HG03103 (cell line): Measurements from ENCODE around the gene METTL23.

ENCODE experiments used
- ATAC-seq: cut with Tn5 transposase; IDR thresholded peaks from one replicate; pipeline ENCODE4 v1.9.1; 2021; ENCODE audit warnings: low read depth; ENCODE audit not compliant: unreplicated experiment

The METTL23 gene

DNA sequence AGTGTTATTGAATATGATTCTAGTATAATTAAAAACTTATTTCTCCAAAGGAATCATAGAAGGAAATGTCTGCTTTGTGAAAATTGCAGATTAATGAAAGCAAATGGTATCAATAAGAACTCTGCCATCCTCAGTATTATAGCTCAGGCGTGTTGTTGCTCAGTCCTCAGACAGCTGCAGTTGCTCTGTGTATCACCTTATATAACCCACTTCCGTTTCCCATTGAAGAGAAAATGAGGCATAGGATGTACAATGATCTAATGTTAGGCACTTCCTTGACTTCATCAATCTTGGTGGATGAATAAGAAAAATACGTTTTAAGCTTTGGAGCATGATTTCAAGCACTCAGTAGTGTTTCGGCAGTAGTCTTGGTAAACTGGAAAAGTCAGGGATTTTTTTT is 25.4 kb downstream of the METTL23 start:
- no peak for ATAC-seq

DNA sequence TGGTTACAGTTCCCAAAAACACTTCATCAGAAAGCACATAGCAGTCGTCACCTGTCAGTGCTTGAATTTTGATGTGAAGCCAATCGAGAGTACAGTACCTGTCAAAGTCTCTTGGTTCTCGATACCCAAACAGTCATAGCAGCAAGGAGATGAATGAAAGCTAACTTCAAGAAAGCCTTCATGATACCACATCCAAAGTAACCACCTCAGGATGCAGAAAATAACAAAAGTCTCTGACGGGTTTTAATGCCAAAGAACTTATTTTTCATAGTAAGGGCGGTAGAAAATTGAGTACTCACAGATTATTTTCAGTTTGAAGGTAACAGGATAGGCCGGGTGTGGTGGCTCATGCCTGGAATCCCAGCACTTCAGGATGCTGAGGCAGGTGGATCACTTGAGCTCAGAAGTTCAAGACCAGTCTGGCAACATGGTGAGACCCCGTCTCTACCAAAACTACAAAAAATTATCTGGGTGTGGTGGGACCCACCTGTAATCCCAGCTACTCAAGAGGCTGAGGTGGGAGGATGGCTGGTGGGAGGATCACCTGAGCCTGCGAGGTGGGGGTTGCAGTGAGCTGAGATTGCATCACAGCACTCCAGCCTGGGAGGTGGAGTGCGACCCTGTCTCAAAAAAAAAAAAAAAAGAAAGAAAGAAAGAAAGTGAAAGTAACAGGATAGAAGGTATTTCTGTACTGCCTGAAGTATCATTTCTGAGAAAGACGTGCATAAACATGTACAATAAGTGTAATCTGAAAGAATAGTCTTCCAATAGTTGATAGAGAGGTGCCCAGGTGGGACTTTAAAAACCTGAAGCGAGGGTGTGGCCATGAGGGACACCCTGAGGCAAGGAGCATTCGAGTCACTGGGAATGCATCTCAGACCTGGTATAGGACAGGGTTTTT is 26.7 kb downstream of the METTL23 start:
- ATAC-seq, result no peak

DNA sequence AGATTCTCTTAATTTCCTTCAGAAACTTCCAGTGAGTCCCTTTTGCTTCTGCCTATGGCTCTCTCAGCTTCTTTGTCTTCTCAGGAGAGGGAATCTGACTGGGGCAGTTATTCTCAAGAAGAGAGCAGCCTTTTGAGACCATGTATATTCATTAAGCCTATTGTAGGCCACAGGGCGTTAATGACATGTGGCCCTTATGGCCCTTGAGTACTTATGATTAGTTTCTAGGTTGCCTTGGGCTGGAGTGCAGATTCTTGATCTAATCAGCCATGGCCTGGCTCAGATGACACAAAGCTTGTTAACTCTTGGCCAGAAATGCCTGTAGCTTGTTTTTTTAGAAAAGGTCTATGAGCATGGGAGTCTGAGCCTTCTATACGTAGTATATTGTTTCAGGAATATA is 28.6 kb downstream of the METTL23 start:
- no peak for ATAC-seq

DNA sequence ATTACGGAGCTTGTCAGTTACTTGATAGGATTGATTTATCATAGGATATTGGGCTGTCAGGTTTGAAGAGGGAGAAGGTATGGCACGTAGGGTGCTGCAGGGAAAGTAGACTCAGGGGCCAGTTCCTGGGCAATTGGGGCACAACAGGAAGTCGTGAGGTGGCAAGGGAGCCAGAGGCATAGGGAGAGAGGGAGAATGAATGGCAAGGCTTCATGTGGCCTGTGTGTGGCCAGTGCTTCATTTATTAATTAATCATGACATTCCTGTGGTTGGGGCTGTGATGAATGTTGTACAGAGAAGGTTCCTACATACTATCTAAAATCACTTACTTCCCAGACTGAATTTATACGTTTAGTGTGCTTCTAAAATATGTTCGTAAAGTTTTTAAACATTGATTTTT is 30.6 kb downstream of the METTL23 start:
- no peak for ATAC-seq

DNA sequence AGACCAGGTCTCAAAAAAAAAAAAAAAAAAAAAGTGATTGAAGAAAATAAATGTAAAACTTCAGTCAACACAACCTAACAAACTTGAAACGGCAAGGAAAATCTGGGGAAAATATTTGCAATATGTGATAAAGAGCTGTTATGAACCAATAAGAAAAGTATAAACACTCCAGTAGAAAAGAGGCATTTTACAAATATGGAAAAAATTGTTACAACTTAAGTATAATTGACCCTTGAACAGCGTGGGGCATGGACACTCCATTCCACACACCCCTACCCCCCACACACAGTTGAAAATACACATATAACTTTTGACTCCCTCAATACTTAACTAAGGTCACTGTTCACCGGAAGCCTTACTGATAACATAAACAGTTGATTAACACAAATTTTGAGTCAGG is 31.9 kb downstream of the METTL23 start:
- ATAC-seq, result no peak

DNA sequence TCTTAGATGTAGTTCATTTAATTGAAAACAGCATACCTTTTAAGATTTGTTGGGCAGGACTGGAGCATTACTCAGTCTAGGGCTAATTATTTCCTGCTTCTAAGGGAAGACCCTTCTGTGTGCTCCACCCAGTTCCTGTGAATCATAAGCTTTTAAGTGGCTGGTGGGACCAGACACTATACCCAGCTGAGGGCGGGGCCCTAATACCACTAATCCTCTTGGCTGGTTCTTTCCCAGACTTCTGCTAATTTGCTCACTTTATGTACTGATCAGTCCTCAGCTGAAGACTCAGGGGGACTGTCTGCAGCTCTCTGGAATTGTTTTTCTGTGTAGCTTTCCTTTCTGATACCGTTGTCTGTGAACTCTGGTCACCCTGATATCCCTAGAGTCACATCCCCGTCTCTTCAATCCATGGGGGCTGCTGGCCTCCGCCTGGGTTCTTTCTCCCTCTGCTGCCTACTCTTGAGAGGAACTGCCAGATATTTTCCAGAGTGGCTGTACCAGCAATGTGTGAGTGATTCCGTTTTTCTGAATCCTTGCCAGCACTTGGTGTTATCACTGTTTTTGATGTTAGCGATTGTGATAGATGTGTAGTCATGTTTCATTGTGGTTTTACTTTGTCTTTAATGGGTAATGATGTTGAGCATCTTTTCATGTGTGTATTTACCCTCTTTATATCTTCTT is 46.3 kb downstream of the METTL23 start:
- no peak for ATAC-seq

DNA sequence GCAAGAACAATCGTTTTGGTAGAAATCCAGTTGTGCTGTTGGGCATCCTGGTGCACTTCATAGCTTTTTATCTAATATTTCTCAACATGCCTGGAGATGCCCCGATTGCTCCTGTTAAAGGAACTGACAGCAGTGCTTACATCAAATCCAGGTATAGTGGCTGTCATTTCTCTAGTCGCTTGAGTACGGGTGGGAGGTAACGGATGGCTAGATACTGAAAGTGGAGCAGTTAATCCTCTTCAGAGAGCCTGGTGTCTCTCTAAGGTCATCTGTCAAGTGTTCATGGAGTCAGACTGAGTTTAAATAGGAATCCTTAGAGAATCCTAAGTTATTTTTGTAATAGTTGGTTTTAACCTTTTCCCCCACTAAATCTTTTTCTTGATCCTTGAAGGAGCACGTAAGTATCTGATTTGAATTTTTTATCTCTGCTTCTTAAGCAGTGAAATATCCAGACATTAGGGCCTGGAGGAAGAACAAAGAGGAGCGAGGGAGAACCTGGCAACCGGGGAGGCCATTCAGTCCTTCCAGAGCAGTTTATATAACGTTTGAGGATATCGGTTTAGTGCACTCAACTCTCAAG is 48.5 kb downstream of the METTL23 start:
- no peak for ATAC-seq

DNA sequence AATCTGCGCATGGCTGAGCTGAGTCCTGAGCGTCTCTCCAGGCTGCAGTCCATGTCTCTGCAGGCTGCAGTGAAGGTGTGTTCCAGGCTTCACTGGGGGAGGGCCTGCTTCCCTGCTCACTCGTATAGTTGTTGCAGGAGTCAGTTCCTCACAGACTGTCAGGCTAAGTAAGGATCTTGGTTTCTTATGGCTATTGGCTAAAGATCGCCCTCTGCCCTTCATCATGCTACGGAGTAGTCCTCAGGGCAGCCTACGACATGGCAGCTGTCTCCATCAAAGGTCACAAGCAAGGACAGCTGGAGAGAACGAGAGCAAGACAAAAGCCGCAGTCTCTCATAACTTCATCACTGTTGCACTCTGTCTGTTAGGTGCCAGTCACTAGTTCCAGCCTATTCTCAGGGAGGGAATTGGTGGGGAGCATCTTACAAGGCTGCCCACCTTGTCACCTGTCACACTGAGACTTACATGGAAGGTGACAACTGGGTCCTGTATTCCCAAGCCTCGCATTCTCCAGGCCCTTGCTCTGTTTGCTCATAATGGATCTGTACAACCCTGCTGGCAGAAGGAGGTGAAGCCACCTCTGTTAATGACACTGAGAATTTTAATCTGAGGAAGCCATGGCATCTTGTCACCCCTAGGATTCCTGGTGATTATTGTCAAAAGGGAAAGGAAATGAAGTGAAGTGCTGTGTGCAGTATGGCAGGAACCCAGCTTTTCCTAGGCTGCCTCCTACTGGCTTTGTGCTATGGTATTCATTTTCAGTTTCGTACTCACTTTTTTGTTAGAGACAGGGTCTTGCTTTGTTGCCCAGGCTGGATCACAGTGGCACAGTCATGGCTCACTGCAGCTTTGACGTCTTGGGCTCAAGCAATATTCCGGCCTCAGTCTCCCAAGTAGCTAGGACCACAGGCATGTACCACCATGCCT is 54.7 kb downstream of the METTL23 start:
- ATAC-seq, result no peak

DNA sequence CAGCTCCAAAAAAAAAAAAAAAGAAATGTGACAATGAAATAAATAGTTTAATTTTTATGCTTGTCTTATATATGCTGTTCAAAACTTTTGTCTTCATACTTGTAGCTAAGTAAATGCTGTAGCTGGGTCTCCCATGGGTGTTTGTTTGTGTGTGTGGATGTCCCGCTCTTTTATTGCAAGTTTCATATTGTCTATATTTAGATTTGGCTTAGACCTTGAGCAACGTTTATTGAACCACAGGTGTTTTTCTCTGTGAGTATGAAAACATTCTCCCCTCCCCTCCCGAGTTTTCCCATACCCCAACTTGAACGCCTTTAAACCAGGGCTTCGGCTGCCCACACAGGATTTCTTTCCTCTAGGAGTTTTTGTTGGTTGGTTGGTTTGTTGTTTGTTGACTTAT is 56.5 kb downstream of the METTL23 start:
- no peak for ATAC-seq
